Stomach (tissue), 4 donors: ENCODE data around the gene C15orf62.

ENCODE experiments used
- CTCF ChIP-seq, 7 experiments: fragments of 450-650 bp in 4 of 7; fragments of 200-600 bp in 3 of 7; sonication (generic) in 3 of 7; IDR thresholded peaks; one replicate each; pipeline ENCODE4 v1.5.1; 2016 to 2019; ENCODE audit warnings: antibody characterized with exemption in 7 of 7, control low read depth in 2 of 7, mild to moderate bottlenecking in 1 of 7
- EP300 ChIP-seq: sonication (generic); formaldehyde crosslinking; IDR thresholded peaks from one replicate; pipeline ENCODE4 v1.6.1; 2017; ENCODE audit warnings: antibody characterized with exemption
- POLR2A ChIP-seq, 4 donors: fragments of 450-650 bp; IDR thresholded peaks; one replicate each; pipeline ENCODE4 v1.6.1; 2016; ENCODE audit warnings: antibody characterized with exemption in 4 of 4, control low read depth in 2 of 4, mild to moderate bottlenecking in 1 of 4, moderate library complexity in 1 of 4

GRCh38 chr15:40739047-40739446 lies 30.7 kb upstream of the C15orf62 start:
- TF ChIP-seq CTCF (IDR thresholded peaks at IDR 0.05) = no peak
- no peak for TF ChIP-seq POLR2A (IDR thresholded peaks at IDR 0.05)
- TF ChIP-seq EP300 = no peak
